Measurements from ENCODE around the gene CAMTA1.

The CAMTA1 gene

DNA sequence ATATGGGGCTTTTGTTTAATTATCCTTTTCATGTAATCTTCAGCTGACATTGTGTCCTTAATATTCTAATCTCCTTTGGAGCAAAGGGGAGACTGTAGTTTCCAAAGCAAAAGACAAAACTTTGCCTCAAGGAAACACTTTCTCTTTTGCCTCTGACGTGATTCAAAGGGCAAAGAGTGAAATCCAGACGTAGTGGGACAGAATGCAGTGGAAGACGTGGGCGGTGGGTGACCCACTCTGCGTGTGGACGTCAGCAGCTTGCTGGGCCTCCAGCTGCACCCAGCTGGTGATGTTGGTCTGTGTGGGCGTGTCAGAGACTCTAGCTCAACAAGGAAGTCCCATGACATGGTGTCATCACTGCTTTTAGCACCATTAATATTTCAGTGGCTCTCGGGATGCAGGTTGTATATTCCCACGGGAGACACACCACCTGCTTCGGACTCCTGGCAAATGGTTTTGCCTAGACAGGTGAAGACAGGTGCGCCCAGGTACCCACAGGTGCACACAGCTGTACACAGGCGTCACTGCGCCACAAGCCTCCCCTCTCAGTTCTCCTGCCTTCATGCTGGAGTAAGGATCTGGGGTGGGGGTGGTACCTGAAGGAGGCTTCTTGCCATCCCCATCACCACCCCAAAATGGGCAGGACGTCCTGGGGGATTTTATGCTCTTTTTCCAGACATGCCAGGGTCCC lies 693.7 kb downstream of the CAMTA1 start:
- TF ChIP-seq, protein P1, sequence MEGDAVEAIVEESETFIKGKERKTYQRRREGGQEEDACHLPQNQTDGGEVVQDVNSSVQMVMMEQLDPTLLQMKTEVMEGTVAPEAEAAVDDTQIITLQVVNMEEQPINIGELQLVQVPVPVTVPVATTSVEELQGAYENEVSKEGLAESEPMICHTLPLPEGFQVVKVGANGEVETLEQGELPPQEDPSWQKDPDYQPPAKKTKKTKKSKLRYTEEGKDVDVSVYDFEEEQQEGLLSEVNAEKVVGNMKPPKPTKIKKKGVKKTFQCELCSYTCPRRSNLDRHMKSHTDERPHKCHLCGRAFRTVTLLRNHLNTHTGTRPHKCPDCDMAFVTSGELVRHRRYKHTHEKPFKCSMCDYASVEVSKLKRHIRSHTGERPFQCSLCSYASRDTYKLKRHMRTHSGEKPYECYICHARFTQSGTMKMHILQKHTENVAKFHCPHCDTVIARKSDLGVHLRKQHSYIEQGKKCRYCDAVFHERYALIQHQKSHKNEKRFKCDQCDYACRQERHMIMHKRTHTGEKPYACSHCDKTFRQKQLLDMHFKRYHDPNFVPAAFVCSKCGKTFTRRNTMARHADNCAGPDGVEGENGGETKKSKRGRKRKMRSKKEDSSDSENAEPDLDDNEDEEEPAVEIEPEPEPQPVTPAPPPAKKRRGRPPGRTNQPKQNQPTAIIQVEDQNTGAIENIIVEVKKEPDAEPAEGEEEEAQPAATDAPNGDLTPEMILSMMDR (IDR thresholded peaks at IDR 0.05; ENCODE audit: insufficient read depth, missing control alignments), result no peak
- DNase-seq (ENCODE audit: insufficient read length, low spot score) (no peak), FAIRE-seq (no peak)

DNA sequence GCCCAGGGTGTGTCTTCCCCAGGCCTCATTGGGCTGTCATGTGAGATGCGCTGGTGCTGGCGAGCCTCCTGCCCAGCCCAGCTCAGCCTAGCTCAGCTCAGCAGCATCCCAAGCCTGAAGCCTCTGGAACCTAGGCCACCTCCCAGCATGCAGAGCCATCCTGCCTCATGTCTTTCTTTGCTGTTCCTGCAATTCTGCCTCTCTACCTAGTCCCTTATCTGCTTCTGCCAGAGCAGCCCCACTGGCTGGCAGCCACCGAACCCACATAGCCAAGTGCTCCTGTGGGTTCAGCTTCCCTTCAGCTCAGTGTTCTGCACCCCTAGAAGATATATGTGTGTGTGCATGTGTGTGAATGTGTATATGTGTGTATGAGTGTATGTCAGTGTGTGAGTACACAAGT lies 694.3 kb downstream of the CAMTA1 start:
- TF ChIP-seq, protein P1 (IDR thresholded peaks at IDR 0.05; ENCODE audit: insufficient read depth, missing control alignments), result no peak
- FAIRE-seq, result no peak

DNA sequence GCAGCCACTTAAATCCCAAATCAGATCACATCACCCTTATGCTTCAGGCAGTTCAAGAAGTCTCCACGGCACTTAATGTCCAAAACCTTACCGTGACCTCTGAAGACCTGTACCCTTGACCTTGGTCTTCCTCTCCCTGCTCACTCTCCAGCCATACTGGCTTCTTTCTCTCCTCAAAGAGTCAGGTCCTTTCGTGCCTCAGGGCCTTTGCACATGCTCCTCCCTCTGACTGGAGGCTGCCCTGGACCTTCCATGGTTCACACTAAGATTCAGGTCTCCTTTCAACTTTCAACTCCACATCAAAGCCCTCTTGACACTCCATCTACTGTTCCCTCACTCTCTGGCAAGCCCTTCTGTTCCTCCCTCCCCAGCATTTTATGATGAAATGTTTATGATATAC lies 695.9 kb downstream of the CAMTA1 start:
- no peak for FAIRE-seq
- TF ChIP-seq, protein P1 (IDR thresholded peaks at IDR 0.05; ENCODE audit: insufficient read depth, missing control alignments), result no peak

More for the DNA sequence above, 694.3 kb downstream of the CAMTA1 start:
- DNase-seq (ENCODE audit: insufficient read length, low spot score), result no peak

DNA sequence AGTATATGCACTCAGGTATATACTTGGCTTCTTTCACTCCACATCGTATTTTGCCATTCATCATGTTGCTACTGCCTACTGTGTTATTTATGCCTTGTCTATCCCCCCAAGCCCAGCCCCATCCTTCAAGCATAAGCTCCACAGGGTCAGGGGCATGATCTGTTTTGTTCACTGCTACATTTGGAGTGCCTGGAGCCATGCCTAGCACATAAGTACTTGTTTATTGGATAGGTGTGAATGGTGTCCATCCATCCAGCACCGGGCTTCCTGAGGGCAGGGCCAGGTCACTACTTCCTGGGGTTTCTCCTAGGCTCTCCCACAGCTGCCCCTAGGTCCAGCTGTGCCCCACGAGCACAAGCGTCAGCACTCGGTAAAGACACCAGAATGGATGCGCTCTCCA lies 696.8 kb downstream of the CAMTA1 start:
- DNase-seq (ENCODE audit: insufficient read length, low spot score) (no peak), FAIRE-seq (no peak)
- TF ChIP-seq, protein P1 (IDR thresholded peaks at IDR 0.05; ENCODE audit: insufficient read depth, missing control alignments), result no peak

More for the DNA sequence above, 695.9 kb downstream of the CAMTA1 start:
- DNase-seq (ENCODE audit: insufficient read length, low spot score), result no peak

DNA sequence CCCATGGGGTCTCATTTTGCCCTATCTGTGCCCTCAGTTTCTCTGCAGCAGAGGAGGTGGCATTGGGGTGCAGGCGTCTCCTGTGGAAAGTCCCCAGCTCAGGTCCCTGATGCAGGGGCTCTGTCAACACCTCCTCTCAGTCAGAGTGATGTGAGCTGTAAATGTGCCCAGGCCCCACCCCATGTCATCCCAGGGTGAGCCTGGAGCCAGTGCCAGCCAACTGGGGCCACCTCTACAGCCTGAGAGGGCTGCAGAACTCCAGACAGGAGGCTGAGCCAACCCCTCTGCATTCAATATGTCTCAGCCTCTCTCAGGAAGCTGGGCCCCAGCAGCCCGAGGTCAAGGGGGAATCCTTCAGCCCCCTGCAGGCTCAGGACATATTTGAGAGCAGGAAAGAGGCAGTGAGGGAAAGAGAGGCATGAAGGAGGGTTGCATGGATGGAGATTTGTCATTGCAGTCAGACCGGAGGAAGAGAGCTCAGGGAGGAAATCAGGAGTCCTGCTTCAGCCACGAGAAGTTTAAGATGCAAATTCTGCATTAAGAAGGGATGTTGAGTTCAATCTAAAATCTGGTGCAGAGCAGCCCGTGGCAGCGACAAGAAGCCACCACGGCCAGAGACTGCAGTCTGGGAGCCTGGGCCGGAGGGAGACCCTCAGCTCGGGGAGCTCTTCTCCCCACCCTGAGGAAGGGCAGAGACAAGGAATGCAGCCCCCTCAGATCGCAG lies 697.7 kb downstream of the CAMTA1 start:
- TF ChIP-seq, protein P1 (IDR thresholded peaks at IDR 0.05; ENCODE audit: insufficient read depth, missing control alignments), result no peak
- DNase-seq (ENCODE audit: insufficient read length, low spot score), result no peak
- no peak for FAIRE-seq

DNA sequence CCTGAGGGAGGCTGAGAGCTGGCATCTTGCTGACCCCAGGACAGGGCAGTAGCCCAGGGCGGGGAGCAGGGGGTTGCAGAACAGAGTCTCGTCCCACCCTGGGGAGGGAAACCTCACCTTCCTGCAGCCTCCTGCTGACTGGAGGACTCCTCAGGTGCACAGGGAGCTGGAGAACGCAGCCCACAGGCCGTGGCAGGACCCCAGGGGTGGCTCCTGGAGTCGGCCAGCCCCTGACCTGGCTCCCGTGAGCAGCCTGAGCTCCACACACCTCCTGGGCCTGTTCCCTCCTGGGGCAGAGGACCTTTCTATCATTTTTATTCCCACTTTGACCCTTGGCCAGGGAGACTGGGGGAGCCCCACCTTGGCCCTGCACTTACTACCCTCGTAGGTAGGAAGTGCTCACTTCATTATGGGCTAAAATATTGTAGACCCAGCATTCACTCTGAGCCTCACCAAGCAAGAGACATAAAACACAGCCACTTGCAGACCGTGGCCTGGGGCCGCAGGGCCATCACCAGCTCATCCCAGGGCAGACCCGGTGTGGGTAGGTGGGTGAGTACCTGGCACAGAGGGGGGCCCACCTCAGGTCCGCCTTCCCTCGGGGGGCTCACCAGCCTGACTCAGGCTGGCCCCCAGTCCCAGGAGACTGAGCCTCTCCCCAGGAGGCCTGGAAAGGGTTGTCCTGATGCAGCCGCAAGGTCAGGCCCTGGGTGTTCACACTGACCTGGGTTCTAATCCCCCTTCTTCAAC lies 698.6 kb downstream of the CAMTA1 start:
- DNase-seq (ENCODE audit: insufficient read length, low spot score), result no peak
- no peak for FAIRE-seq

More for the DNA sequence above, 698.6 kb downstream of the CAMTA1 start:
- TF ChIP-seq, protein P1 (IDR thresholded peaks at IDR 0.05; ENCODE audit: insufficient read depth, missing control alignments), result no peak
